GM19328 (cell line): ENCODE data around the gene CPN1.
"Not testable (repeated sequence)": the region's sequence is repeated elsewhere in the genome, so short reads cannot be mapped to it uniquely, and the experiment has no call there.

ENCODE experiments used
- ATAC-seq: cut with Tn5 transposase; IDR thresholded peaks from one replicate; pipeline ENCODE4 v1.9.1; 2021; ENCODE audit warnings: mild to moderate bottlenecking, moderate library complexity; ENCODE audit not compliant: unreplicated experiment

CPN1 gene

GRCh38 chr10:100081075-100082001, at the start of gene CPN1:
TSS of gene CPN1 (minus strand) at chr10:100081869. CDS start at chr10:100081625, 244 bp downstream.
- no peak for ATAC-seq

GRCh38 chr10:100130831-100131230, 49.2 kb upstream of the CPN1 start:
- ATAC-seq: no peak

GRCh38 chr10:100129424-100129823, 47.8 kb upstream of the CPN1 start:
- ATAC-seq: no peak

GRCh38 chr10:100128951-100129350, 47.3 kb upstream of the CPN1 start:
- ATAC-seq: no peak

- not testable (repeated sequence) for ATAC-seq
Observed at GRCh38 chr10:100125335-100125734, 43.7 kb upstream of the CPN1 start.

- no peak for ATAC-seq
Observed at GRCh38 chr10:100124097-100124496, 42.4 kb upstream of the CPN1 start.

- no peak for ATAC-seq
Observed at GRCh38 chr10:100122780-100123179, 41.1 kb upstream of the CPN1 start.

GRCh38 chr10:100120550-100120949, 38.9 kb upstream of the CPN1 start:
- ATAC-seq: no peak

GRCh38 chr10:100119726-100120125, 38.1 kb upstream of the CPN1 start:
- no peak for ATAC-seq

GRCh38 chr10:100114976-100115770, 33.5 kb upstream of the CPN1 start:
- no peak for ATAC-seq

- no peak for ATAC-seq
Observed at GRCh38 chr10:100114460-100114859, 32.8 kb upstream of the CPN1 start.

GRCh38 chr10:100109670-100110069, 28.0 kb upstream of the CPN1 start:
- no peak for ATAC-seq

- no peak for ATAC-seq
Observed at GRCh38 chr10:100106865-100107264, 25.2 kb upstream of the CPN1 start.

GRCh38 chr10:100104300-100104699, 22.6 kb upstream of the CPN1 start:
- no peak for ATAC-seq

GRCh38 chr10:100103581-100103980, 21.9 kb upstream of the CPN1 start:
- ATAC-seq: no peak

- ATAC-seq: no peak
Observed at GRCh38 chr10:100101192-100102076, 19.8 kb upstream of the CPN1 start.

- no peak for ATAC-seq
Observed at GRCh38 chr10:100100651-100101184, 19.0 kb upstream of the CPN1 start.

GRCh38 chr10:100089241-100089640, 7.6 kb upstream of the CPN1 start:
- no peak for ATAC-seq

- ATAC-seq: not testable (repeated sequence)
Observed at GRCh38 chr10:100086708-100087107, 5.0 kb upstream of the CPN1 start.

GRCh38 chr10:100085596-100085995, 3.9 kb upstream of the CPN1 start:
- no peak for ATAC-seq

GRCh38 chr10:100083623-100084022, 2.0 kb upstream of the CPN1 start:
- no peak for ATAC-seq
